Glutamatergic neuron (in vitro differentiated cells): ENCODE data around the gene IHH. TPM values are rescaled to one million over a fixed set of nuclear protein-coding genes. Genes with fewer than 3 reads are reported as not detected.

Experiments
- DNase-seq: peaks from one replicate; pipeline ENCODE4 v3.0.0; 2022
- H3K27ac Mint-ChIP-seq: one replicate; pipeline ENCODE4 v1.8.0; 2020; ENCODE audit warnings: mild to moderate bottlenecking, mixed read lengths, inconsistent platforms; ENCODE audit not compliant: unreplicated experiment
- H3K27me3 Mint-ChIP-seq: one replicate; pipeline ENCODE4 v1.8.0; 2020; ENCODE audit warnings: mild to moderate bottlenecking, moderate library complexity, mixed read lengths, inconsistent platforms; ENCODE audit not compliant: unreplicated experiment
- H3K36me3 Mint-ChIP-seq: one replicate; pipeline ENCODE4 v1.8.0; 2020; ENCODE audit warnings: mild to moderate bottlenecking, mixed read lengths, inconsistent platforms; ENCODE audit not compliant: unreplicated experiment
- H3K4me1 Mint-ChIP-seq: one replicate; pipeline ENCODE4 v1.8.0; 2020; ENCODE audit warnings: mild to moderate bottlenecking, low read depth, mixed read lengths, inconsistent platforms; ENCODE audit not compliant: unreplicated experiment
- H3K4me3 Mint-ChIP-seq: one replicate; pipeline ENCODE4 v1.8.0; 2020; ENCODE audit warnings: mild to moderate bottlenecking, mixed read lengths, inconsistent platforms; ENCODE audit not compliant: unreplicated experiment
- H3K9me3 Mint-ChIP-seq: one replicate; pipeline ENCODE4 v1.8.0; 2020; ENCODE audit warnings: mild to moderate bottlenecking, moderate library complexity, mixed read lengths, inconsistent platforms; ENCODE audit not compliant: unreplicated experiment
- total RNA-seq: library from RNA; stranded (reverse); fragmentation: NEBNext Ultra II Directional; extraction: Animal tissue kit (Norgen Biotek cat#: 25700); gene quantifications from one replicate; pipeline ENCODE4 v1.2.1, GENCODE V29; 2021; ENCODE audit not compliant: unreplicated experiment
- TF ChIP-seq, protein P1 (sequence below): fragments of 200-600 bp; sonication (generic); IDR thresholded peaks from one replicate; pipeline ENCODE4 v1.5.0; 2021; ENCODE audit not compliant: partially characterized antibody, unreplicated experiment

Gene IHH
- total RNA-seq, 1 donor from 2014 or later: not detected

DNA sequence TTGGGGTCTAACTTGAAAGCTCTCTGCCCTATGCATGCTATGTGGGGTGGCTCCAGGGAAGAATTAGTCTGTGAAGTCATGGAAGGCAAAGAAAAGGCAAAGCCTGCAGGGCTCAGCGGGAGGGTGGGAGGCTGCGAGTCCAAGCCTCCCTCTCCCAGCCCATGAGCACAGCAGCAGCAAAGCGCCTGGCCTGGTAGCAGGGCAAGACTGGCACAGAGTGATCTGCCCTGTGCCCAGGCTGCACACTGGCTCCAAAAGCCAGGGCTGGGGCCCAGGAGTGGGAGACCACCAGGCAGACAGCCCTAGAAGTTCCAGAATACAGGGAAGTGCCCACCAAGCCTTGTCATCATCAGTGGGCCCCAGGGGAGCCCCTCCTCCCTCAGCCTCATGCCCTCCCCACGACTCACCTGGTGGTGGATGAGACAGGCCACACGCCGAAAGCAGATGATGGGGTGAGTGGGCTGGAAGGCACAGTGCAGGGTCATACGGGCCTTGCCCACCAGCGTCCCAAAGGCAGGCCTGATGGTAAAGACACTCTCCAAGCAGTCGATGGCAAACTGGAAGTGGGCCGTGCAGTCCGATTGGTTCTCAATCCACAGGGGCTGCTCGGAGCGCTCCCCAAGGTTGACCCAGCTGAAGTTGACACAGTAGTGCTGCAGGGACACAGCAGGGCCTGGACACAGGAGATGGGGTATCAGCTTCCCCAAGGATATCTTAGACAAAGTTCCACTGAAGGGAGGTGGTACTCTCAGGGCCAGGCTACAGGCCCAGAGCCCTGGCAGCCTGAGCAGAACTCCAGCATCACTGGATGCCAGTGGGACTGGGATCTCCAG lies 31.5 kb downstream of the IHH start:
- DNase-seq: no peak
- Mint-ChIP-seq H3K27me3 (peaks cover 7% of the 10 kb centered on the region), H3K27ac (no peak overlapping the region), H3K4me1 (no peaks in the 10 kb centered on the region), H3K4me3 (no peak overlapping the region), H3K36me3 (no peaks in the 10 kb centered on the region), H3K9me3 (peaks cover 2% of the 10 kb centered on the region)
- TF ChIP-seq, protein P1, sequence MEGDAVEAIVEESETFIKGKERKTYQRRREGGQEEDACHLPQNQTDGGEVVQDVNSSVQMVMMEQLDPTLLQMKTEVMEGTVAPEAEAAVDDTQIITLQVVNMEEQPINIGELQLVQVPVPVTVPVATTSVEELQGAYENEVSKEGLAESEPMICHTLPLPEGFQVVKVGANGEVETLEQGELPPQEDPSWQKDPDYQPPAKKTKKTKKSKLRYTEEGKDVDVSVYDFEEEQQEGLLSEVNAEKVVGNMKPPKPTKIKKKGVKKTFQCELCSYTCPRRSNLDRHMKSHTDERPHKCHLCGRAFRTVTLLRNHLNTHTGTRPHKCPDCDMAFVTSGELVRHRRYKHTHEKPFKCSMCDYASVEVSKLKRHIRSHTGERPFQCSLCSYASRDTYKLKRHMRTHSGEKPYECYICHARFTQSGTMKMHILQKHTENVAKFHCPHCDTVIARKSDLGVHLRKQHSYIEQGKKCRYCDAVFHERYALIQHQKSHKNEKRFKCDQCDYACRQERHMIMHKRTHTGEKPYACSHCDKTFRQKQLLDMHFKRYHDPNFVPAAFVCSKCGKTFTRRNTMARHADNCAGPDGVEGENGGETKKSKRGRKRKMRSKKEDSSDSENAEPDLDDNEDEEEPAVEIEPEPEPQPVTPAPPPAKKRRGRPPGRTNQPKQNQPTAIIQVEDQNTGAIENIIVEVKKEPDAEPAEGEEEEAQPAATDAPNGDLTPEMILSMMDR: no peak

DNA sequence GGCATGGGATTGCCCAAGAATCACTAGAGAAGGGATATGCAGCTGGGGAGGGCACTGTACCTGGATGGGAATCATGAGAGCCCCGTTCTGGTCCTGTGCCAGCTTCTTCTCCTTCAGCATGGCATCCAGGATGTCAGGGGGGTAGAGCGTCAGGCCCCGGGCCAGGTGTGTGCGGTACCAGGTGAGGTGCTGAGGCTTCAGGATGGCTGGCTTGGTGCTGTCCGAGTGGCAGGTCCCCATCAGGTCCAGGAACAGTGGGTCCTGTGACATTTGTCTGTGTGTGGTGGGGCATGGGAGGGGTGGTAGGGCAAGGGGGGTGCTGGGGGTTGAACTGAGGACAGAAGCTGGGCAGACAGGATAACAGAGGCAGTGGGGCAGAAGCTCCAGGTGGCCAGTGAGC lies 32.6 kb downstream of the IHH start:
- Mint-ChIP-seq H3K27ac (no peak overlapping the region), H3K4me3 (no peak overlapping the region), H3K4me1 (no peaks in the 10 kb centered on the region), H3K27me3 (peaks cover 7% of the 10 kb centered on the region), H3K9me3 (peaks cover 2% of the 10 kb centered on the region), H3K36me3 (no peaks in the 10 kb centered on the region)
- TF ChIP-seq, protein P1: no peak
- DNase-seq: no peak

DNA sequence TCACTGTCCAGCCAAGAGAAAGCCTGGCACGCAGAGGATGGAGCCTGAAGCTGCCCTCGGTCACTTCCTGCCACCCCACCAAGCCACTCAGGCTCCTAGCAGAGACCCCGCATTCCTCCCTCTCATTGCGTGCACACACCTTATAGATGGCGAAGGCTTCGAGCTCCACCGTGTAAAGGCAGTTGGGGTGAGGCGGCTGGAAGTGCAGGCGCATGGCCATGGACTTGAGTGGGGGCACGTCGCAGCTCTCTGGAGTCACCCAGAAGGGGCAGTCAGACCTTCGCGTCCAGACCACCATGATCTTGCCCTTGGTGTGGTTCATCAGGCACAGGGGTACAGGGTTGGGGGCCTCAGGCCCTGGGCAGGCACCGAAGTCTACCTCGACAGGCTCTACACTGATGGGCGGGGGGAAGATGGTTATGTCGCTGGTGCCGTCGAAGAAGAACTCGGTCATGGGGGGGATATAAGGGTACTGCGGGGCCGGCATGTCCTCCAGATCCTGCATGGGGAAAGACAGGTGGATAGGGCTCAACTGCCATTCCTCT lies 33.1 kb downstream of the IHH start:
- Mint-ChIP-seq H3K27ac (no peak overlapping the region), H3K4me3 (no peak overlapping the region), H3K36me3 (no peaks in the 10 kb centered on the region), H3K27me3 (peaks cover 7% of the 10 kb centered on the region), H3K9me3 (peaks cover 2% of the 10 kb centered on the region), H3K4me1 (no peaks in the 10 kb centered on the region)
- no peak for DNase-seq
- TF ChIP-seq, protein P1: no peak

DNA sequence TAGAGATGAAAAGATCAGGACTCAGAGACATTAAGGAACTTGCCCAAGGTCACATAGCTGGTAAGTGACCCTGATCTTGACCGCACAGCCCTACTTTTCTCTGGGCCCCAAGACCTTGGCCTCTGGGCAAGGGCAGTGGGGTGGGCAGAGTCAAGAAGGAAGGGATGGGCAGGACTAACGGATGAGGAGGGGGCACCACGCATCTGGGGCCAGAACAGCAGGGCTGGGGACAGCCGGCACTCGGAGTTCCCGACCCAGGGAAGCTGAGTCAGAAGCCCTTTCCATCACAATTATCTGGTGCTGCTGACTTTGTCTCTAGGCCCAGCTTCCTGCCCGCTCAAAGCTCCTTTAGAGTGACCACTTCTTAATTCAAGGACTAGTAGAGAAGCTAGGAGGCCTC lies 33.8 kb downstream of the IHH start:
- no peaks in the 10 kb centered on the region for H3K36me3 Mint-ChIP-seq
- DNase-seq: no peak
- H3K27ac Mint-ChIP-seq: no peak overlapping the region
- no peak overlapping the region for H3K4me3 Mint-ChIP-seq
- TF ChIP-seq, protein P1: no peak
- peaks cover 6% of the 10 kb centered on the region for H3K27me3 Mint-ChIP-seq
- H3K9me3 Mint-ChIP-seq: peaks cover 2% of the 10 kb centered on the region
- no peaks in the 10 kb centered on the region for H3K4me1 Mint-ChIP-seq
